Hair follicle dermal papilla cell (primary cell): ENCODE measurements around the gene SPATC1L. TPM values are rescaled to one million over a fixed set of nuclear protein-coding genes. Genes with fewer than 3 reads are reported as not detected.

Experiments
- total RNA-seq: library from RNA; depleted of rRNA; stranded (reverse); fragments of >200 nt; gene quantifications from 2 replicates; pipeline ENCODE4 v1.2.3, GENCODE V29; 2012

The SPATC1L gene
- 4.4 and 10.1 TPM in 2 replicates for total RNA-seq

GRCh38 chr21:46183910-46184624 lies at the start of gene SPATC1L:
TSS of gene SPATC1L (minus strand) at chr21:46184459. CDS start at chr21:46182816, 1,643 bp downstream.

GRCh38 chr21:46228345-46229051 lies 44.2 kb upstream of the SPATC1L start, which contains the start of gene LSS:
TSS of gene LSS (minus strand) at chr21:46228774. CDS start at chr21:46228745, 29 bp downstream.

GRCh38 chr21:46155514-46156377 lies 28.5 kb downstream of the SPATC1L start, which contains the start of gene FTCD:
TSS of gene FTCD (minus strand) at chr21:46155579. CDS start at chr21:46155523, 56 bp downstream.

Other genes starting within 250 kb of the SPATC1L start
- gene COL6A1, start 202.7 kb downstream of the SPATC1L start, total RNA-seq = 5,604 and 6,263 TPM in 2 replicates
- gene COL6A2, start 86.3 kb downstream of the SPATC1L start, total RNA-seq = 4,246 and 4,806 TPM in 2 replicates
- 0.32 TPM in 1 of 2 replicates, not detected in the other for gene FTCD, start 28.9 kb downstream of the SPATC1L start, total RNA-seq
- 414 and 465 TPM in 2 replicates for gene LSS, start 44.3 kb upstream of the SPATC1L start, total RNA-seq
- gene MCM3AP, start 101.2 kb upstream of the SPATC1L start, total RNA-seq = 71.4 and 108 TPM in 2 replicates
- 8.4 and 10.2 TPM in 2 replicates for gene YBEY, start 101.9 kb upstream of the SPATC1L start, total RNA-seq
- 1.9 and 2.6 TPM in 2 replicates for gene C21orf58, start 139.4 kb upstream of the SPATC1L start, total RNA-seq
- gene PCNT, start 139.7 kb upstream of the SPATC1L start, total RNA-seq = 19.4 and 27.1 TPM in 2 replicates